GM18867 (cell line): ENCODE results near the gene TMEM171.

Experiments used
- ATAC-seq: cut with Tn5 transposase; IDR thresholded peaks from one replicate; pipeline ENCODE4 v1.9.1; 2021; ENCODE audit warnings: mild to moderate bottlenecking, moderate library complexity; ENCODE audit not compliant: unreplicated experiment

TMEM171 gene, protein sequence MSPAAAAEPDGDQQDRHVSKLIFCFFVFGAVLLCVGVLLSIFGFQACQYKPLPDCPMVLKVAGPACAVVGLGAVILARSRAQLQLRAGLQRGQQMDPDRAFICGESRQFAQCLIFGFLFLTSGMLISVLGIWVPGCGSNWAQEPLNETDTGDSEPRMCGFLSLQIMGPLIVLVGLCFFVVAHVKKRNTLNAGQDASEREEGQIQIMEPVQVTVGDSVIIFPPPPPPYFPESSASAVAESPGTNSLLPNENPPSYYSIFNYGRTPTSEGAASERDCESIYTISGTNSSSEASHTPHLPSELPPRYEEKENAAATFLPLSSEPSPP

DNA sequence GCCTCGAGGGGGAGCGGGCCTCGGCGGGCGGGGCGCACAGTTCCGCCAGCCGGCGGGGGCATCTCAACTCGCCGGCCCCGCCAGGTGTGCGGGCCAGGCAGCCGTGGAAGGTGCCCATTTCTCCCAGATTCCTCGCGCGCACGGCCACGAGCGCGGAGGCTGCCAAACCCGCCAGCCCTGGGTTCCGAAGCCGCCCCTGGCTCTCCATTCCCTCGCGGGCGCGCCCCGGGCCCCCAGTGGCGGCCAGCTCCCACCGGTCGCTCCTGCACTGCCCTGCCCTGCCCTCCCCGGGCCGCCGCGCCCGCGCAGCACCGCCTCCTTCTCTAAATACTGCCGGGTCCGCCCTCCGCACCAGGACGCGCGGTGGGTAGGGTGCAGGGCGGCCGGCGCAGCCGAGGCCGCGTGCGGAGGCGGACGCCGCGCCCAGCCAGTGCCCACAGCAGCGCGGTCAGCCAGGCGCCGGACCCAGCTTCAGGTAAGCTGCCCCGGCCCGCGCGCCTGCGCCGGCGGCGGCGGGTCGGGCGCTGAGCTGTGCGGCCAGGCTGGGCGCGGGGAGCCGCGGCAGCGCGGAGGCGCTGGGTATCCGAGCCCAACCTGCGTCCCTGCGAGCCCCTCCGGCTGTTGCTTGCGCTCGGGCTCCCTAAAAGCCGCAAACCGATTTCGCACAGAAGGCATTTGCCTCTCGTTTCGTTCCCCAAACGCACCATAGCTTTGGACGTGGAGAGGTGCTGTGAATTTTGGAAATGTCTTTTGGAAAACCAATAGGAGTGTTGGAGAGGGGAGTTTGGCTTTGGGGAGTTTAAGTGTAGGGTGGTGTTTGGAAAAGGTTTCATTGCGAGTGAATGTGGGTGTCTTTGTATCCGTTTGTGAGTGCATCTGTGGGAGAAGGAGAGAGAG, at the start of gene TMEM171:
Gene TMEM171, plus strand, starts transcription at position 354 of the 897 bp plus-strand sequence. CDS start 2,799 bp downstream, outside the sequence.
- ATAC-seq = no peak

GRCh38 chr5:73081093-73081492, 39.3 kb upstream of the TMEM171 start:
- no peak for ATAC-seq

- no peak for ATAC-seq
These were observed 32.3 kb upstream of the TMEM171 start for GRCh38 chr5:73088026-73088425.

DNA sequence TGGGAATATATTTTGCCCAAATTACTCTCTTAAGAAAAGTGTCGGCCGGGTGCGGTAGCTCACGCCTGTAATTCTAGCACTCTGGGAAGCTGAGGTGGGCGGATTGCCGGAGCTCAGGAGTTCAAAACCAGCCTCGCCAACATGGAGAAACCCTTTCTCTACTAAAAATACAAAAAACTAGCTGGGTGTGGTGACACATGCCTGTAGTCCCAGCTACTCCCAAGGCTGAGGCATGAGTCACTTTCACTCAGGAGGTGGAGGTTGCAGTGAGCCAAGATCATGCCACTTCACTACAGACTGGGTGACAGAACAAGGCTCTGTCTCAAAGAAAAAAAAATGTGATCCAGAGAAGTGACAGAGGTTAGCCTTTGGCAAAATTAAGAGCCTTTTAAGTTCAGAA, 26.4 kb upstream of the TMEM171 start:
- no peak for ATAC-seq

- no peak for ATAC-seq
These were observed 26.0 kb upstream of the TMEM171 start for GRCh38 chr5:73094415-73094814.

GRCh38 chr5:73095564-73096238, 24.7 kb upstream of the TMEM171 start:
- no peak for ATAC-seq

DNA sequence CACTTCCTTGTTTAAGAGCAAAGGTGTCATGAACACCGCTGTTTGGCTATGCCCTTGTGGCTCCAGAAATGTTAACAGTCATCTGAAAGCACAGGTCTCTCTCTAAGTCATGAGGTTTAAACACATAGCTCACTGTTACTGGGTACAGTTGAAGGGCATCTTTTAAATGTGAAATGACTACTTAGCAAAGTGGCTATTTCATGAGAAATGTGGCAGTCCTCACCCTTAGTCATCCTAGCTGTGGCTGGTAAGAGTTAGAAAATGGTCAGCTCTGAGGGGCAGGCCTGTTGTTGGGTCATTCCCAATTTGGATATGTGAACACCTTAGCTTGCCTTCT, 24.2 kb upstream of the TMEM171 start:
- ATAC-seq = no peak

GRCh38 chr5:73097740-73098139, 22.6 kb upstream of the TMEM171 start:
- ATAC-seq = no peak

GRCh38 chr5:73100109-73100508, 20.3 kb upstream of the TMEM171 start:
- no peak for ATAC-seq

- ATAC-seq = no peak
These were observed 16.5 kb upstream of the TMEM171 start for GRCh38 chr5:73103870-73104299.

GRCh38 chr5:73104326-73104725, 16.0 kb upstream of the TMEM171 start:
- ATAC-seq = no peak

DNA sequence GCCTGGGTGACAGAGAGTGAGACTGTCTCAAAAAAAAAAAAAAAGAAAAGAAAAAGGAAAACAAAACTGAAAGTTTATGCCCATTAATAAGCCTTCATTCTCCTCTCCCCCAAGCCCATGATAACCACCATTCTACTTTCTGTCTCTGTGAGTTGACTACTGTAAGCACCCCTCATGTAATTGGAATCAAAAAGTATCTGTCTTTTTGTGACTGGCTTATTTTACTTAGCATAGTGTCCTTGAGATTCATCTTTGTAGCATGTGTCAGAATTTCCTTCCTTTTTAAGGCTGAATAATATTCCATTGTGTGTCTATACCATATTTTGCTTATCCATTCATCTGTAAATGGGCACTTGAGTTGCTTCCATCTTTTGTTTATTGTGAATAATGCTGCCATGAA, 14.0 kb upstream of the TMEM171 start:
- ATAC-seq = peak; percentile 54

DNA sequence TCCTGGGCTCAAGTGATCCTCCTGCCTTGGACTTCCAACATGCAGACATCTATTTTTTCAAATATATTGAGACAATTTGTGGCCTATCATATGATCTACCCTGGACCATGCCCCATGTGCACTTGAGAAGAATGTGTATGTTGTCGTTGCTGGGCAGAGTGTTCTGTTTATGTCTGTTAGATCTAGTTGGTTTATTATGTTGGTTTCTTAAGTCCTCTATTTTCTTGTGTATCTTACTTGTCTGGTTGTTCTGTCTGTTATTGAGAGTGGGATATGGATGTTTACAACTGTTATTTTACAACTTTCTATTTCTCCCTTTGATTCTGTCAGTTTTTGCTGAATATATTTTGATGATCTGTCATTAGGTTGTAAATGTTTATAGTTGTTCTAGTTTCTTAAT, 10.2 kb upstream of the TMEM171 start:
- ATAC-seq = no peak

- ATAC-seq = no peak
These were observed 8.8 kb upstream of the TMEM171 start for GRCh38 chr5:73111536-73111935.

DNA sequence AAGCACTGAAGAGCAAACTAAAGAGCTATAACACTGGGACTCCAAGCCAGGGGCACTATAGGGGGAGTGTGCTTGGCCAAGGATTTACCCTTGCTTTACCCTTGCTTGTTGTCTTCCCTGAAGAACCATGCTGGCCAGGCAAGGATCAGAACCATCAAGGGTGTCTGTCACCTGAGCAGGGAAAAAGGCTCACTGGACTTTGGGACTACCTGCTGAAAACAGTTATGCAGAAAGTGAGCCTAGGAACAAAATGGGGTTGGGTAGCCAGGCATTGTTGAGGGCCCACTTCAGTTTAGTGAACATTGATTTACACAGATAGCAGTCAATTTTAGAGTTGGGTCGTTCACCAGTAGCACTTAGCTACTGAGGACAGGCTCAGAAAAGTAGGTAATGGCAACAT, 8.0 kb upstream of the TMEM171 start:
- ATAC-seq = no peak

GRCh38 chr5:73114044-73114688, 6.2 kb upstream of the TMEM171 start:
- no peak for ATAC-seq

- no peak for ATAC-seq
These were observed 4.8 kb upstream of the TMEM171 start for GRCh38 chr5:73115399-73116051.

DNA sequence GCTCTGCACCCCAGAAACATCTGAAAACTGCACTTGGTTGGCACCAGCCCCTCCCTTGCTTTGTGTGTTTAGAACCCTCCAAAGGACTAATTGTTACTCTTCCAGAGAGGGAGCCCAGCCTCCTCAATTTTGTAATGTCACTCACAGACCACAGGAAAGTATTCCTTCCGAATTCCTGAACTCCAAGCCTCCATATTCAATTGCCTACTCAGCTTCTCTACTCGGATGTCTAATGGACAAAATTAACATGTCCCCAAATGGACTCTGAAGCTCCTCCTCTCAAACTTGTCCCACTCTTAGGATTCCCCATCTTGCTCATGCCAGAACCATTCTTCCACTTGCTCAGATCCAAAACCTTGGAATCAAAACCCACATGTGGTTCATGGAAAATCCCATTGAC, 3.9 kb upstream of the TMEM171 start:
- no peak for ATAC-seq

DNA sequence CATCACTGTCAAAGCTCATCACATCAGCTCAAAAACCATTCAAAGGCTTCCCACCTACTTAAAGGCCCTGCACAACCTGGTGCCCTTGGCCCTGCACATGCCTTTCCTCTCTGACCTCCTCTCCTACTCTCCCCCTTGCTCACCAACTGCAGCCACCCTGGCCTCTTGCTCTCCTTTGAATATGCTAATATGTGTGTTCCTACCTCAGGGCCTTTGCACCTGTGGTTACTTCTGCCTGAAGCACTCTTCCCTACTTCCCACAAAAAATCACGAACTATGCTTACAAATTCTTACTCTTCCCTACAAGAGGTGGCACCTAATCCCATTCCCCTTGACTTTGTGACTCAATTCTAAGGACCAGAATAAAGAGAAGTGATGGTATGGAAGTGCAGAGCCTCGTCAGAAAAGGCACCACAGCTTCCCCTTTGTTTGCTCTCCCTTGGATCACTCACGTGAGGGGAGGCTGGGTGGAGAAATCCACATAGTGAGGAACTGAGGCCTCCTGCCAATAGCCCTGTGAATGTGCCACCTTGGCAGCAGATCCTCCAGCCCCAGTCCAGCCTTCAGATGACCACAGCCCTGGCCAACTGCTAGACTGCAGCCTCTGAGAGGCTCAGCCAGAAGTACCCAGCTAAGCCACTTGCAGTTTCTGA, 3.2 kb upstream of the TMEM171 start:
- no peak for ATAC-seq

DNA sequence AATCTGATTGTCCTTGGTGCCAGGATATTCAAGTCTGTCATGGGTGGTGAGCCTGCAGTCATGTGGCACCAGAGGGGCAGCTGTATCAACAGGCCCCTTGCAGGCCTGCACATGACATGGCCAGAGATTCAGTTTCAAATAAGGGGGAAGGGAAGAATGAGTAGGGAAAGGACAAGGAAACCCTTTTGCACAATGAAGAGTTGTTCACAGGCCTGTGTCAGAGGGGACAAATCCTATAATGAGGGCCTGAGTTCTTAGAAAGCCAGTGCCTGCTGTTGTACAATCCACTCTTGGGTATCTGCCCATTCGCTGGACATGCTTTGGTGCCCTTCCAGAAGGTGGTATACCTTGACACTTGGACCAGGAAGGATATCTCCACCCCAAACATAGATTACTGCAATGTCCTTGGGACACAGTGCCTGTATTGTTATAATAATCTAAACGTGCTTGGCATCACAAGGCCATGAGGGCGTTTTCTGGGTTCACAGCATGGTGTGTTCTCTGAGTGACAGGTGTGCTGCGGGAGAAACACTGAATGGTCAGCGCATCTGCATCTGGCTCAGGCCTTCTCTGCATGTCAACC, 1.9 kb upstream of the TMEM171 start:
- ATAC-seq = no peak
